Panc1 (cell line): ENCODE measurements around the gene IGBP1. TPM values are rescaled to one million over a fixed set of nuclear protein-coding genes. Genes with fewer than 3 reads are reported as not detected.
"Not testable (repeated sequence)": the region's sequence is repeated elsewhere in the genome, so short reads cannot be mapped to it uniquely, and the experiment has no call there.

ENCODE experiments used
- ATAC-seq: fragments of 200-7000 bp; cut with Tn5 transposase; 2 replicates; pipeline ENCODE4 v1.9.1; 2020; ENCODE audit warnings: mild to moderate bottlenecking, moderate library complexity
- BruUV-seq: library from RNA; stranded (reverse); fragments of 400-500 nt; replicated peaks from 2 replicates; lab custom pipeline; 2021; lab: Mats Ljungman, UMichigan
- CTCF ChIA-PET: fragments of 300-600 bp; sonication (Branson Sonifier 250); formaldehyde crosslinking; loops from one replicate; lab custom pipeline; 2022; ENCODE audit warnings: antibody characterized with exemption; lab: Charles Lee
- POLR2A ChIA-PET: fragments of 300-600 bp; sonication (Branson Sonifier 250); formaldehyde crosslinking; loops from one replicate; lab custom pipeline; 2022; ENCODE audit warnings: antibody characterized with exemption; lab: Charles Lee
- DNase-seq: peaks from one replicate; pipeline ENCODE4 v3.0.0-alpha.2; 2010; ENCODE audit warnings: low read depth, low spot score
- H3K27ac ChIP-seq: 2 replicates; pipeline ENCODE4 v1.5.1; 2011; ENCODE audit warnings: mild to moderate bottlenecking, low read length, inconsistent platforms
- H3K27me3 ChIP-seq: fragments of 200-500 bp; sonication (Bioruptor generic); 2 replicates; pipeline ENCODE4 v1.6.0; 2014; ENCODE audit warnings: low read length, inconsistent platforms; ENCODE audit not compliant: control insufficient read depth, insufficient read depth
- H3K36me3 ChIP-seq: fragments of 200-500 bp; sonication (Bioruptor generic); 2 replicates; pipeline ENCODE4 v1.5.1; 2014; ENCODE audit warnings: inconsistent platforms, mild to moderate bottlenecking, low read length, moderate library complexity; ENCODE audit not compliant: control insufficient read depth, insufficient read depth
- H3K4me1 ChIP-seq: 2 replicates; pipeline ENCODE4 v1.5.1; 2011; ENCODE audit warnings: inconsistent platforms, mild to moderate bottlenecking, low read length, moderate library complexity; ENCODE audit not compliant: control insufficient read depth, insufficient read depth
- H3K4me3 ChIP-seq, 2 experiments: 2 replicates each; pipeline ENCODE4 v1.5.1; 2011 to 2012; ENCODE audit warnings: low read depth in 2 of 2, low read length in 2 of 2, mild to moderate bottlenecking in 2 of 2, inconsistent platforms in 1 of 2, moderate library complexity in 1 of 2
- H3K9me3 ChIP-seq: fragments of 200-500 bp; sonication (Bioruptor generic); 2 replicates; pipeline ENCODE4 v1.5.1; 2014; ENCODE audit warnings: low read depth, mild to moderate bottlenecking, inconsistent platforms, low read length, moderate library complexity; ENCODE audit not compliant: control insufficient read depth, insufficient read depth
- in situ Hi-C: cut with HindIII; loops from 2 replicates; pipeline ENCODE4 v1.10.0; 2016; ENCODE audit warnings: low sequenced_read_pairs, low pct_unique_long_range_greater_than_20kb
- intact Hi-C: fragments of 100-400 bp; cut with micrococcal nuclease; formaldehyde crosslinking; loops from one replicate; pipeline ENCODE4 v1.10.0; 2022; ENCODE audit not compliant: unreplicated experiment
- total RNA-seq: library from RNA; stranded (reverse); gene quantifications from one replicate; pipeline ENCODE4 v1.2.1, GENCODE V29; 2021; ENCODE audit not compliant: unreplicated experiment

IGBP1 gene
- total RNA-seq, 1 experiment from 2014 or later: 36.9 TPM

DNA sequence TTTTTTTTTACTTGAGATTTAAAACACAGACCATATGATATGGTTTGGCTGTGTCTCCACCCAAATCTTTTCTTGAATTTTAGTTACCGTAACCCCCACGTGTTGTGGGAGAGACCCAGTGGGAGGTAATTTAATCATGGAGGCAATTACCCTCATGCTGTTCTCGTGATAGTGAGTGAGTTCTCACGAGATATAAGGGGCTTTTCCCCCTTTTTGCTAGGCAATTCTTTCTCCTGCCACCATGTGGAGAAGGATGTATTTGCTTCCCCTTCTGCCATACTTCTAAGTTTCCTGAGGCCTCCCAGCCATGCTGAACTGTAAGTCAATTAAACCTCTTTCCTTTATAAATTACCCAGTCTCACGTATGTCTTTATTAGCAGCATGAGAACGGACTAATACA lies 76.3 kb downstream of the IGBP1 start:
- H3K36me3 ChIP-seq, DNase-seq, H3K4me3 ChIP-seq, H3K27ac ChIP-seq, BruUV-seq, ATAC-seq, H3K9me3 ChIP-seq, POLR2A ChIA-PET, intact Hi-C loops, in situ Hi-C loops, H3K4me1 ChIP-seq, H3K27me3 ChIP-seq: not testable (repeated sequence)
- CTCF ChIA-PET: interaction anchor here (0.7 kb wide), 1 partner anchor 9 kb away, joined by 6 read pairs; no protein-coding TSS in a partner anchor

Other genes starting within 250 kb of the IGBP1 start
- not detected for gene AWAT2, start 83.5 kb upstream of the IGBP1 start, total RNA-seq
- gene OTUD6A, start 71.0 kb upstream of the IGBP1 start, total RNA-seq: not detected
- gene DGAT2L6, start 44.0 kb downstream of the IGBP1 start, total RNA-seq: not detected
- not detected for gene AWAT1, start 101.2 kb downstream of the IGBP1 start, total RNA-seq
- gene P2RY4, start 126.8 kb downstream of the IGBP1 start, total RNA-seq: not detected
- not detected for gene ARR3, start 134.9 kb downstream of the IGBP1 start, total RNA-seq
- not detected for gene RAB41, start 148.7 kb downstream of the IGBP1 start, total RNA-seq
- gene PDZD11, start 156.5 kb downstream of the IGBP1 start, total RNA-seq: 102 TPM
- gene KIF4A, start 156.7 kb downstream of the IGBP1 start, total RNA-seq: 62.6 TPM